Coronary artery (tissue), 2 donors: ENCODE results near the gene ZCCHC3.

Experiments used
- DNase-seq: peaks from one replicate; pipeline ENCODE4 v3.0.0-alpha.2; 2017; ENCODE audit warnings: low spot score
- H3K27ac ChIP-seq, 2 donors: fragments of 200-600 bp; sonication (generic); one replicate each; pipeline ENCODE4 v1.5.1; 2016 to 2019
- H3K4me3 ChIP-seq: fragments of 200-600 bp; sonication (generic); 2 replicates; pipeline ENCODE4 v1.5.1; 2016; ENCODE audit warnings: mild to moderate bottlenecking, moderate library complexity
- TF ChIP-seq, protein P1 (sequence below): fragments of 200-600 bp; sonication (generic); IDR thresholded peaks from one replicate; pipeline ENCODE4 v1.5.1; 2019; ENCODE audit warnings: antibody characterized with exemption

ZCCHC3 gene

GRCh38 chr20:309306-309840, 12.0 kb downstream of the ZCCHC3 start:
- peak overlapping the region; percentile 60 to 90 for H3K27ac ChIP-seq
- peak overlapping the region; percentile 76 for H3K4me3 ChIP-seq
- DNase-seq, result no peak
- TF ChIP-seq, protein P1, sequence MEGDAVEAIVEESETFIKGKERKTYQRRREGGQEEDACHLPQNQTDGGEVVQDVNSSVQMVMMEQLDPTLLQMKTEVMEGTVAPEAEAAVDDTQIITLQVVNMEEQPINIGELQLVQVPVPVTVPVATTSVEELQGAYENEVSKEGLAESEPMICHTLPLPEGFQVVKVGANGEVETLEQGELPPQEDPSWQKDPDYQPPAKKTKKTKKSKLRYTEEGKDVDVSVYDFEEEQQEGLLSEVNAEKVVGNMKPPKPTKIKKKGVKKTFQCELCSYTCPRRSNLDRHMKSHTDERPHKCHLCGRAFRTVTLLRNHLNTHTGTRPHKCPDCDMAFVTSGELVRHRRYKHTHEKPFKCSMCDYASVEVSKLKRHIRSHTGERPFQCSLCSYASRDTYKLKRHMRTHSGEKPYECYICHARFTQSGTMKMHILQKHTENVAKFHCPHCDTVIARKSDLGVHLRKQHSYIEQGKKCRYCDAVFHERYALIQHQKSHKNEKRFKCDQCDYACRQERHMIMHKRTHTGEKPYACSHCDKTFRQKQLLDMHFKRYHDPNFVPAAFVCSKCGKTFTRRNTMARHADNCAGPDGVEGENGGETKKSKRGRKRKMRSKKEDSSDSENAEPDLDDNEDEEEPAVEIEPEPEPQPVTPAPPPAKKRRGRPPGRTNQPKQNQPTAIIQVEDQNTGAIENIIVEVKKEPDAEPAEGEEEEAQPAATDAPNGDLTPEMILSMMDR, result no peak

DNA sequence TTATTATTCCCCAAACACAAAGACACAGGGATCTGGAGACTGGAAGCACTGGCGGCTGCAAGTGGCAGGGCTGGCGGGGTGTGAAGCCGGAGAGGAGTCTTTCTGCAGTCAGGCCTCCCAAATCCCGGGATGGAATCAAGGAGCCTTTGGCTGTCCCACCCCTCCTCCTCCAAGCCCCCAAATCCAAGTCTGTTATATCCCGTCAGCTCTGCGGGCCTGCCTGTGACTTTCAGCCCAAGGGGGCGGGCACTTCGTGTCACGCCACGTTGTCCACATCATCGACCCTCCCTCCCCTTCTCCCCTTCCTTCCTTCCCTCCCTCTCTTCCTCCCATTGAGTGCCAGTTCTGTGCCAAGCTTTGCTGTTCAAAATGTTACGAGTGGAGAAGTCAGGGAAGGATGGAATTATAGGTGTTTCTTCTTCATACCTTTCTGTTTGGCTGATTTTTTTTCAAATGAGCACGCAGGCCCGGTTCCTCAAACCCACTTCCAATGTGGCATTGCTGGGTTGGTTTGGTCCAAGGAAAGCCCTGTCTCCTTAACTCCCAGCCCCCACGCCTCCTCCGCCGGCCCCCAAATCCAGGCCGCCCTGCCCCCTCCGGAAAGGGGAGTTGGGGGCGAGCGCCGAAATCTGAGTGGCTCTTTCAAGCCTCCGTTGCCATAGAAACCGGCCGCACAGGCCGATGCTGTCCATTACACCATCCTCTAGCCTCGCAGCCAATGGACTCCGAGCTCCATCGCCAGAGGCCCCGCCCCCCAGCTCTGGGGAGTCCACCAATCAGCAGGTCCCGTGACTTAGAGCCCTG, 12.7 kb downstream of the ZCCHC3 start:
- DNase-seq, result peak; percentile 99
- peak overlapping the region; percentile 60 to 90 for H3K27ac ChIP-seq
- TF ChIP-seq, protein P1, result no peak
- H3K4me3 ChIP-seq, result peak overlapping the region; percentile 76

DNA sequence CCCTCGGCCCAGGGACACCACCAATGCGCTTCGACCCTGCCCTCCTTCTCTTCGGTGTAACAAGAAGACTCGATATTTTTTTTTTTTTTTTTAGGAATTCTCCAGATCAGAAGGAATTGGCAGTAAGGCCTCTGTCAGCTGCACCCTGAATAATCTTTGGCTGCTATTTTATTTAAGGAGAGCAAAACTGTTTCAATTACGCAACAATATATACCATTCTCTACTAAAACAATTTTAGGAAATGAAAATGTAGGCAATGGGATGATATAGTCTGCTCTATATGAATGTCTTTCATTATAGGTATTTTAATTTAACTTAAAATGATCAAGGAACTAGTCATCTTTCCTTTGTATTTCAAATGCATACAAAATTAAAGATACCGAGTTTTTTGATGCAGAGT, 13.3 kb downstream of the ZCCHC3 start:
- no peak for DNase-seq
- peak overlapping the region; percentile 76 for H3K4me3 ChIP-seq
- TF ChIP-seq, protein P1, result no peak
- H3K27ac ChIP-seq, result peak overlapping the region; percentile 60 to 66

- Histone ChIP-seq H3K4me3 (no peak overlapping the region), H3K27ac (no peak overlapping the region)
- DNase-seq, result no peak
- TF ChIP-seq, protein P1, result no peak
These were observed 14.2 kb downstream of the ZCCHC3 start for GRCh38 chr20:311609-312008.

DNA sequence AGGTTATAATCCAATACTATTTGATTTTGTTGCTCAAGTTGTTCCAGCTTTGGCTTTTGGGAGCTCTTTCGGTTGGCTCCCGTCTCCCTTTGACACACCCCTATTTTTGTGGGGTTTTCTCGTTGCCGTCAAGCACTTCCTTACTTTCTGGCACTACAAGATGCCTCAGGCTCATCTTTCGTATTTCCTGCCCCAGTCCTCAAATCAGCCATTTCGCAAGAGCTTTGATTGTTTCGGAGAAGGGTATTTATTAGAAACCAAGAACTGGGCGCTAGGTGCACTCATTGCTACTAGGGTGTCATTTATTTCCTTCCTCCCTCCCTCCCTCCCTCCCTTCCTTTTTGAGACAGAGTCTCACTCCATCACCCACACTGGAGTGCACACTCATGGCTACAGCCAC, 14.7 kb downstream of the ZCCHC3 start:
- TF ChIP-seq, protein P1, result no peak
- no peak for DNase-seq
- no peak overlapping the region for H3K4me3 ChIP-seq
- no peak overlapping the region for H3K27ac ChIP-seq

GRCh38 chr20:312866-313265, 15.5 kb downstream of the ZCCHC3 start:
- no peak overlapping the region for H3K27ac ChIP-seq
- H3K4me3 ChIP-seq, result no peak overlapping the region
- DNase-seq, result no peak
- TF ChIP-seq, protein P1, result no peak

DNA sequence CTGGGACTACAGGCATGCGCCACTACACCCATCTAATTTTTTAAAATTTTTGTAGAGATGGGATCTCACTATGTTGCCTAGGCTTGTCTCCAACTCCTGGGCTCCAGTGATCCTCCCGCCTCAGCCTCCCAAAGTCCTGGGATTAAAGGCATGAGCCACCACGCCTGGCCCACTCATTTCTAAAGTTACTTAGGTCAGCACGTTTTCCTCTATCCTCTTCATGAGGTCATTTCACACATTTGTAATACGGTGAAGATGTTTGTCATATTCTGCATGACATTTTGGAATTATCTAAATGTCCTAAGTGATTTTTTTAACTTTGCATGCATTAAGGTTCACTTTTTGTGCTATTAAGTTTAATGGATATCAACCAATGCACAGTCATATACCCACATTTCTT, 16.0 kb downstream of the ZCCHC3 start:
- Histone ChIP-seq H3K4me3 (no peak overlapping the region), H3K27ac (no peak overlapping the region)
- no peak for DNase-seq
- TF ChIP-seq, protein P1, result no peak
